D721Med (cell line): ENCODE results near the gene KMT2D.
A peak's percentile ranks its signal among the peaks of the same experiment; 100 is the strongest.

ENCODE experiments used
- DNase-seq: peaks from one replicate; pipeline ENCODE4 v3.0.0; 2011; ENCODE audit warnings: low spot score; ENCODE audit not compliant: insufficient read length
- FAIRE-seq: peaks from 2 replicates; lab custom pipeline; 2011; peaks lifted over from hg19 to GRCh38; lab: Jason Lieb, UNC
- CTCF ChIP-seq: IDR thresholded peaks from 2 replicates; pipeline ENCODE4 v1.5.1; 2012; ENCODE audit warnings: mild to moderate bottlenecking, control low read depth; ENCODE audit not compliant: insufficient read depth; ENCODE audit errors: missing control alignments

The KMT2D gene

GRCh38 chr12:49032679-49033447, 27.7 kb downstream of the KMT2D start:
- DNase-seq (no peak), FAIRE-seq (no peak)
- TF ChIP-seq CTCF: no peak

GRCh38 chr12:49032276-49032675, 28.3 kb downstream of the KMT2D start:
- DNase-seq (no peak), FAIRE-seq (no peak)
- no peak for TF ChIP-seq CTCF

GRCh38 chr12:49031573-49032161, 28.9 kb downstream of the KMT2D start:
- TF ChIP-seq CTCF: no peak
- DNase-seq (no peak), FAIRE-seq (no peak)

- FAIRE-seq (no peak), DNase-seq (peak; percentile 14)
- TF ChIP-seq CTCF: no peak
Observed at GRCh38 chr12:49030714-49031572, 29.7 kb downstream of the KMT2D start.

GRCh38 chr12:49030119-49030518, 30.5 kb downstream of the KMT2D start:
- TF ChIP-seq CTCF: no peak
- FAIRE-seq (no peak), DNase-seq (peak; percentile 9)

- peak; percentile 3 for DNase-seq
- FAIRE-seq: no peak
- no peak for TF ChIP-seq CTCF
Observed at GRCh38 chr12:49028666-49029275, 31.8 kb downstream of the KMT2D start.
